Thyroid gland (tissue), 4 donors: Measurements from ENCODE around the gene SH2D4B. TPM values are rescaled to one million over a fixed set of nuclear protein-coding genes. Genes with fewer than 3 reads are reported as not detected.

Source experiments
- DNase-seq, 2 donors: peaks; one replicate each; pipeline ENCODE4 v3.0.0-alpha.2; 2019
- H3K27ac ChIP-seq, 3 donors: fragments of 200-600 bp; sonication (generic); 1 replicate in 2 of 3; 2 replicates in 1 of 3; pipeline ENCODE4 v1.5.1; 2016 to 2019; ENCODE audit warnings: mild to moderate bottlenecking in 1 of 3, moderate library complexity in 1 of 3
- H3K27me3 ChIP-seq: fragments of 200-600 bp; sonication (generic); one replicate; pipeline ENCODE4 v1.5.1; 2019
- H3K36me3 ChIP-seq, 2 donors: fragments of 200-600 bp; sonication (generic); one replicate each; pipeline ENCODE4 v1.5.1; 2016 to 2019
- H3K4me1 ChIP-seq, 2 donors: fragments of 200-600 bp; sonication (generic); one replicate each; pipeline ENCODE4 v1.5.1; 2017 to 2019
- H3K4me3 ChIP-seq, 3 donors: fragments of 200-600 bp; sonication (generic); replicated peaks in 1 of 3; 1 replicate in 2 of 3; 2 replicates in 1 of 3; pipeline ENCODE4 v1.5.1; 2016; ENCODE audit warnings: mild to moderate bottlenecking in 1 of 3
- H3K9me3 ChIP-seq: fragments of 200-600 bp; sonication (generic); one replicate; pipeline ENCODE4 v1.5.1; 2017
- CTCF ChIP-seq, 6 experiments: fragments of 200-600 bp in 3 of 6; fragments of 450-650 bp in 3 of 6; sonication (generic) in 3 of 6; IDR thresholded peaks; one replicate each; pipeline ENCODE4 v1.5.1; 2016 to 2019; ENCODE audit warnings: antibody characterized with exemption in 6 of 6, mild to moderate bottlenecking in 2 of 6, inconsistent platforms in 1 of 6, moderate library complexity in 1 of 6
- POLR2A ChIP-seq, 2 donors: fragments of 450-650 bp; IDR thresholded peaks; one replicate each; pipeline ENCODE4 v1.6.1; 2017; ENCODE audit warnings: antibody characterized with exemption in 2 of 2, mild to moderate bottlenecking in 2 of 2, moderate library complexity in 1 of 2
- WGBS, 2 donors: methylation state at CpG; one replicate each; pipeline ENCODE4 v1.1.5; 2017; 5-methylcytosine and 5-hydroxymethylcytosine counted together
- intact Hi-C: fragments of 100-400 bp; cut with DNase I; formaldehyde crosslinking; loops from one replicate; pipeline ENCODE4 v1.15.1; 2023
- total RNA-seq, 4 donors: library from RNA; depleted of rRNA; stranded (reverse); fragments of >200 nt; gene quantifications; one replicate each; pipeline ENCODE4 v1.2.3, GENCODE V29; 2016

Gene SH2D4B
- total RNA-seq, 4 donors from 2014 or later: 1.1 to 1.6 TPM; not detected in 2

- H3K36me3 ChIP-seq: peaks cover 29 to 30% of the 10 kb centered on the region in 2 donors
- H3K27me3 ChIP-seq: no peaks in the 10 kb centered on the region
- no peak overlapping the region for H3K27ac ChIP-seq
- TF ChIP-seq CTCF (IDR thresholded peaks at IDR 0.05) (no peak), POLR2A (IDR thresholded peaks at IDR 0.05) (no peak)
- no peaks in the 10 kb centered on the region for H3K9me3 ChIP-seq
- H3K4me1 ChIP-seq: peaks cover 17 to 49% of the 10 kb centered on the region in 2 donors
- intact Hi-C loops: no loop called here
- DNase-seq: no peak
- no peak overlapping the region for H3K4me3 ChIP-seq
- 85 to 87% methylated on average over 11 to 14 of the region's 14 CpGs for WGBS, 2 donors
Observed at GRCh38 chr10:80519936-80520650, 17.6 kb upstream of the SH2D4B start.

- WGBS, 2 donors: 89 to 91% methylated on average over 10 of the region's 10 CpGs
- DNase-seq: no peak
- intact Hi-C loops: no loop called here
- peaks cover 17 to 47% of the 10 kb centered on the region in 2 donors for H3K4me1 ChIP-seq
- H3K27ac ChIP-seq: no peak overlapping the region
- H3K9me3 ChIP-seq: no peaks in the 10 kb centered on the region
- no peak overlapping the region for H3K4me3 ChIP-seq
- TF ChIP-seq POLR2A (IDR thresholded peaks at IDR 0.05): no peak
- TF ChIP-seq CTCF (IDR thresholded peaks at IDR 0.05): no peak
- H3K27me3 ChIP-seq: no peaks in the 10 kb centered on the region
- H3K36me3 ChIP-seq: peaks cover 21 to 26% of the 10 kb centered on the region in 2 donors
Observed at GRCh38 chr10:80520661-80521470, 16.8 kb upstream of the SH2D4B start.

- no peak overlapping the region for H3K4me3 ChIP-seq
- H3K9me3 ChIP-seq: no peaks in the 10 kb centered on the region
- H3K27ac ChIP-seq: no peak overlapping the region
- peaks cover 3 to 33% of the 10 kb centered on the region in 2 donors for H3K4me1 ChIP-seq
- DNase-seq: no peak
- intact Hi-C loops: no loop called here
- 77 to 90% methylated on average over 8 of the region's 8 CpGs for WGBS, 2 donors
- peaks cover 14 to 22% of the 10 kb centered on the region in 2 donors for H3K36me3 ChIP-seq
- H3K27me3 ChIP-seq: no peaks in the 10 kb centered on the region
- TF ChIP-seq CTCF (IDR thresholded peaks at IDR 0.05): no peak
Observed at GRCh38 chr10:80522756-80523363, 14.8 kb upstream of the SH2D4B start.

GRCh38 chr10:80523773-80524172 is 13.9 kb upstream of the SH2D4B start:
- no peak for DNase-seq
- intact Hi-C loops: no loop called here
- Histone ChIP-seq H3K27ac (no peak overlapping the region), H3K4me1 (peaks cover 0 to 24% of the 10 kb centered on the region in 2 donors), H3K9me3 (no peaks in the 10 kb centered on the region), H3K36me3 (peaks cover 5 to 15% of the 10 kb centered on the region in 2 donors), H3K4me3 (no peak overlapping the region), H3K27me3 (no peaks in the 10 kb centered on the region)
- no peak for TF ChIP-seq CTCF (IDR thresholded peaks at IDR 0.05)
- TF ChIP-seq POLR2A (IDR thresholded peaks at IDR 0.05): no peak
- 28 to 46% methylated on average over 5 to 6 of the region's 6 CpGs for WGBS, 2 donors
